ENCODE results near the gene ASRGL1. TPM values are rescaled to one million over a fixed set of nuclear protein-coding genes. Genes with fewer than 3 reads are reported as not detected.

ASRGL1 gene
- total and polyA plus RNA-seq, 2 of the 13 experiments (the other 11 are each of a cell fraction or from before 2014, with no cell fraction given), result 50.8 to 97.5 TPM

GRCh38 chr11:62340269-62340901 is 3.1 kb downstream of the ASRGL1 start (continued):
- peak; percentile 43; the same call in 1 of the 2 replicates for TF ChIP-seq AHDC1 (CRISPR knock-in tag; IDR thresholded peaks at IDR 0.05; ENCODE audit: borderline replicate concordance)
- TF ChIP-seq FOXK2 (IDR thresholded peaks at IDR 0.05), result no peak
- no peak for TF ChIP-seq ZNF577 (CRISPR knock-in tag; IDR thresholded peaks at IDR 0.05; ENCODE audit: borderline replicate concordance, low read depth)
- TF ChIP-seq ZNF749 (CRISPR knock-in tag; IDR thresholded peaks at IDR 0.05; ENCODE audit: borderline replicate concordance), result no peak
- TF ChIP-seq, protein P1, sequence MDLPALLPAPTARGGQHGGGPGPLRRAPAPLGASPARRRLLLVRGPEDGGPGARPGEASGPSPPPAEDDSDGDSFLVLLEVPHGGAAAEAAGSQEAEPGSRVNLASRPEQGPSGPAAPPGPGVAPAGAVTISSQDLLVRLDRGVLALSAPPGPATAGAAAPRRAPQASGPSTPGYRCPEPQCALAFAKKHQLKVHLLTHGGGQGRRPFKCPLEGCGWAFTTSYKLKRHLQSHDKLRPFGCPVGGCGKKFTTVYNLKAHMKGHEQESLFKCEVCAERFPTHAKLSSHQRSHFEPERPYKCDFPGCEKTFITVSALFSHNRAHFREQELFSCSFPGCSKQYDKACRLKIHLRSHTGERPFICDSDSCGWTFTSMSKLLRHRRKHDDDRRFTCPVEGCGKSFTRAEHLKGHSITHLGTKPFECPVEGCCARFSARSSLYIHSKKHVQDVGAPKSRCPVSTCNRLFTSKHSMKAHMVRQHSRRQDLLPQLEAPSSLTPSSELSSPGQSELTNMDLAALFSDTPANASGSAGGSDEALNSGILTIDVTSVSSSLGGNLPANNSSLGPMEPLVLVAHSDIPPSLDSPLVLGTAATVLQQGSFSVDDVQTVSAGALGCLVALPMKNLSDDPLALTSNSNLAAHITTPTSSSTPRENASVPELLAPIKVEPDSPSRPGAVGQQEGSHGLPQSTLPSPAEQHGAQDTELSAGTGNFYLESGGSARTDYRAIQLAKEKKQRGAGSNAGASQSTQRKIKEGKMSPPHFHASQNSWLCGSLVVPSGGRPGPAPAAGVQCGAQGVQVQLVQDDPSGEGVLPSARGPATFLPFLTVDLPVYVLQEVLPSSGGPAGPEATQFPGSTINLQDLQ (CRISPR knock-in tag; IDR thresholded peaks at IDR 0.05), result no peak
- TF ChIP-seq ZNF280B (CRISPR knock-in tag; IDR thresholded peaks at IDR 0.05; ENCODE audit: borderline replicate concordance), result no peak
- no peak; the same call in 1 of the 2 replicates for TF ChIP-seq IRF2 (CRISPR knock-in tag; IDR thresholded peaks at IDR 0.05)
- TF ChIP-seq ZNF576 (CRISPR knock-in tag; IDR thresholded peaks at IDR 0.05), result no peak
- TF ChIP-seq DMAP1 (CRISPR knock-in tag; IDR thresholded peaks at IDR 0.05), result no peak; the same call in 1 of the 2 replicates
- TF ChIP-seq, protein P2, sequence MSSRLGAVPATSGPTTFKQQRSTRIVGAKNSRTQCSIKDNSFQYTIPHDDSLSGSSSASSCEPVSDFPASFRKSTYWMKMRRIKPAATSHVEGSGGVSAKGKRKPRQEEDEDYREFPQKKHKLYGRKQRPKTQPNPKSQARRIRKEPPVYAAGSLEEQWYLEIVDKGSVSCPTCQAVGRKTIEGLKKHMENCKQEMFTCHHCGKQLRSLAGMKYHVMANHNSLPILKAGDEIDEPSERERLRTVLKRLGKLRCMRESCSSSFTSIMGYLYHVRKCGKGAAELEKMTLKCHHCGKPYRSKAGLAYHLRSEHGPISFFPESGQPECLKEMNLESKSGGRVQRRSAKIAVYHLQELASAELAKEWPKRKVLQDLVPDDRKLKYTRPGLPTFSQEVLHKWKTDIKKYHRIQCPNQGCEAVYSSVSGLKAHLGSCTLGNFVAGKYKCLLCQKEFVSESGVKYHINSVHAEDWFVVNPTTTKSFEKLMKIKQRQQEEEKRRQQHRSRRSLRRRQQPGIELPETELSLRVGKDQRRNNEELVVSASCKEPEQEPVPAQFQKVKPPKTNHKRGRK (CRISPR knock-in tag; IDR thresholded peaks at IDR 0.05), result no peak
- TF ChIP-seq, protein P3, sequence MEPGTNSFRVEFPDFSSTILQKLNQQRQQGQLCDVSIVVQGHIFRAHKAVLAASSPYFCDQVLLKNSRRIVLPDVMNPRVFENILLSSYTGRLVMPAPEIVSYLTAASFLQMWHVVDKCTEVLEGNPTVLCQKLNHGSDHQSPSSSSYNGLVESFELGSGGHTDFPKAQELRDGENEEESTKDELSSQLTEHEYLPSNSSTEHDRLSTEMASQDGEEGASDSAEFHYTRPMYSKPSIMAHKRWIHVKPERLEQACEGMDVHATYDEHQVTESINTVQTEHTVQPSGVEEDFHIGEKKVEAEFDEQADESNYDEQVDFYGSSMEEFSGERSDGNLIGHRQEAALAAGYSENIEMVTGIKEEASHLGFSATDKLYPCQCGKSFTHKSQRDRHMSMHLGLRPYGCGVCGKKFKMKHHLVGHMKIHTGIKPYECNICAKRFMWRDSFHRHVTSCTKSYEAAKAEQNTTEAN (CRISPR knock-in tag; conservative IDR thresholded peaks at IDR 0.05), result 0 out of 2 replicates have a peak, but pooled peaks have one; percentile 8
- no peak for TF ChIP-seq ZNF33B (CRISPR knock-in tag; IDR thresholded peaks at IDR 0.05)
- TF ChIP-seq NR2F2 (IDR thresholded peaks at IDR 0.05; ENCODE audit: borderline replicate concordance, low read depth), result no peak

Data from HepG2 (cell line).